SK-N-SH (cell line): ENCODE results near the gene ELF5. TPM values are rescaled to one million over a fixed set of nuclear protein-coding genes. Genes with fewer than 3 reads are reported as not detected.

Experiments used
- CTCF ChIA-PET: fragments of 300-600, 350-600 bp; formaldehyde crosslinking; extraction: SDS; loops from one replicate; lab custom pipeline; 2021; lab: Yijun Ruan, JAX
- POLR2A ChIA-PET: fragments of 350-600 bp; sonication (Branson Sonifier 250); formaldehyde crosslinking; extraction: SDS; loops from one replicate; lab custom pipeline; 2020; ENCODE audit warnings: antibody characterized with exemption, inconsistent platforms; lab: Yijun Ruan, JAX
- DNase-seq: peaks from one replicate; pipeline ENCODE4 v3.0.0; 2012
- H2AFZ ChIP-seq: fragments of 200-600 bp; sonication (generic); 2 replicates; pipeline ENCODE4 v1.8.1; 2016; ENCODE audit warnings: antibody characterized with exemption, mild to moderate bottlenecking, low read depth
- H3F3A ChIP-seq: fragments of 200-600 bp; sonication (generic); replicated peaks from 2 replicates; pipeline ENCODE3; 2016; ENCODE audit warnings: antibody characterized with exemption, mild to moderate bottlenecking; ENCODE audit not compliant: insufficient read depth
- H3K27ac ChIP-seq, 2 experiments: fragments of 200-500 bp in 1 of 2; fragments of 200-600 bp in 1 of 2; sonication (Bioruptor generic) in 1 of 2; sonication (generic), shearing (Covaris generic) in 1 of 2; 2 replicates each; pipeline versions ENCODE4 v1.5.1 to v1.6.1; 2014 to 2016; ENCODE audit warnings: low read depth in 2 of 2, inconsistent platforms in 1 of 2, low read length in 1 of 2, mild to moderate bottlenecking in 1 of 2, mixed read lengths in 1 of 2
- H3K27me3 ChIP-seq: fragments of 200-600 bp; sonication (generic), shearing (Covaris generic); 2 replicates; pipeline ENCODE4 v1.6.1; 2016; ENCODE audit warnings: mixed run types; ENCODE audit not compliant: insufficient read depth
- H3K36me3 ChIP-seq, 2 experiments: fragments of 200-500 bp in 1 of 2; fragments of 200-600 bp in 1 of 2; sonication (Bioruptor generic) in 1 of 2; sonication (generic) in 1 of 2; replicated peaks in 1 of 2; 2 replicates each; pipeline versions ENCODE3 to v1.5.1; 2014 to 2016; ENCODE audit warnings: low read length in 1 of 2, mild to moderate bottlenecking in 1 of 2; ENCODE audit not compliant: insufficient read depth in 2 of 2, control insufficient read depth in 1 of 2
- H3K4me1 ChIP-seq, 2 experiments: fragments of 200-500 bp in 1 of 2; fragments of 200-600 bp in 1 of 2; sonication (Bioruptor generic) in 1 of 2; sonication (generic), shearing (Covaris generic) in 1 of 2; 2 replicates each; pipeline versions ENCODE4 v1.5.1 to v1.6.1; 2014 to 2016; ENCODE audit warnings: low read depth in 1 of 2, low read length in 1 of 2, mixed run types in 1 of 2; ENCODE audit not compliant: insufficient read depth in 2 of 2, control insufficient read depth in 1 of 2
- H3K4me2 ChIP-seq: fragments of 200-600 bp; sonication (generic), shearing (Covaris generic); 2 replicates; pipeline ENCODE4 v1.6.1; 2017; ENCODE audit warnings: mixed run types
- H3K4me3 ChIP-seq, 2 experiments: fragments of 200-500 bp in 1 of 2; fragments of 200-600 bp in 1 of 2; sonication (Bioruptor generic) in 1 of 2; sonication (generic), shearing (Covaris generic) in 1 of 2; 2 replicates each; pipeline versions ENCODE4 v1.5.1 to v1.8.1; 2014 to 2016; ENCODE audit warnings: low read depth in 2 of 2, inconsistent platforms in 1 of 2, low read length in 1 of 2, mild to moderate bottlenecking in 1 of 2, mixed read lengths in 1 of 2, moderate library complexity in 1 of 2
- H3K79me2 ChIP-seq: fragments of 200-600 bp; sonication (generic); 2 replicates; pipeline ENCODE4 v1.8.1; 2017; ENCODE audit warnings: mild to moderate bottlenecking; ENCODE audit not compliant: insufficient read depth
- H3K9ac ChIP-seq: fragments of 200-600 bp; sonication (generic); 2 replicates; pipeline ENCODE4 v1.6.1; 2017; ENCODE audit warnings: mixed run types
- H3K9me2 ChIP-seq: fragments of 200-600 bp; sonication (generic); 2 replicates; pipeline ENCODE4 v1.6.1; 2017; ENCODE audit warnings: mixed run types
- H3K9me3 ChIP-seq: fragments of 200-600 bp; sonication (generic); 2 replicates; pipeline ENCODE4 v1.6.1; 2017; ENCODE audit warnings: mixed run types, mild to moderate bottlenecking, moderate library complexity
- H4K20me1 ChIP-seq: fragments of 200-600 bp; sonication (generic); 2 replicates; pipeline ENCODE4 v1.6.1; 2017; ENCODE audit warnings: mild to moderate bottlenecking, mixed run types; ENCODE audit not compliant: insufficient read depth
- CHD2 ChIP-seq: fragments of 150-350 bp; IDR thresholded peaks from 2 replicates; pipeline ENCODE4 v1.6.1; 2018; ENCODE audit warnings: low read length; ENCODE audit not compliant: partially characterized antibody
- ELF1 ChIP-seq: IDR thresholded peaks from 2 replicates; pipeline ENCODE4 v1.4.0; 2012
- EP300 ChIP-seq, 2 experiments: IDR thresholded peaks; 2 replicates each; pipeline versions ENCODE4 v1.4.0 to v1.6.1; 2012; ENCODE audit warnings: borderline replicate concordance in 1 of 2, low read depth in 1 of 2, low read length in 1 of 2
- FOSL2 ChIP-seq: IDR thresholded peaks from 2 replicates; pipeline ENCODE4 v1.4.0; 2012; ENCODE audit warnings: low read depth, mild to moderate bottlenecking, moderate library complexity, borderline replicate concordance
- GATA2 ChIP-seq: sonication (generic); formaldehyde crosslinking; IDR thresholded peaks from 2 replicates; pipeline ENCODE4 v1.5.0; 2020; ENCODE audit warnings: mild to moderate bottlenecking, missing genetic modification reagents
- IRF3 ChIP-seq: fragments of 150-350 bp; IDR thresholded peaks from 2 replicates; pipeline ENCODE4 v1.6.1; 2016; ENCODE audit warnings: mild to moderate bottlenecking, low read depth, low read length
- JUND ChIP-seq: IDR thresholded peaks from 2 replicates; pipeline ENCODE4 v1.4.0; 2012
- MXI1 ChIP-seq: IDR thresholded peaks from 2 replicates; pipeline ENCODE4 v1.6.1; 2012; ENCODE audit warnings: mild to moderate bottlenecking, low read depth, low read length, improper control_type of control experiment
- PBX3 ChIP-seq: IDR thresholded peaks from 2 replicates; pipeline ENCODE4; 2012
- RAD21 ChIP-seq: IDR thresholded peaks from 2 replicates; pipeline ENCODE4 v1.6.1; 2012; ENCODE audit warnings: mild to moderate bottlenecking, low read length
- REST ChIP-seq: IDR thresholded peaks from 2 replicates; pipeline ENCODE4 v1.6.1; 2012; ENCODE audit warnings: mild to moderate bottlenecking, low read depth, low read length, moderate library complexity
- RFX5 ChIP-seq: IDR thresholded peaks from 2 replicates; pipeline ENCODE4 v1.6.1; 2012; ENCODE audit warnings: mild to moderate bottlenecking, improper control_type of control experiment, low read length
- RXRA ChIP-seq: IDR thresholded peaks from 2 replicates; pipeline ENCODE4 v1.4.0; 2012; ENCODE audit warnings: low read depth, mild to moderate bottlenecking, borderline replicate concordance
- SMC3 ChIP-seq: IDR thresholded peaks from 2 replicates; pipeline ENCODE4 v1.6.1; 2012; ENCODE audit warnings: low read depth, low read length, improper control_type of control experiment
- TAF1 ChIP-seq: IDR thresholded peaks from 2 replicates; pipeline ENCODE4 v1.6.1; 2012; ENCODE audit warnings: low read depth, mild to moderate bottlenecking, low read length, moderate library complexity, borderline replicate concordance
- TCF12 ChIP-seq: IDR thresholded peaks from 2 replicates; pipeline ENCODE4 v1.4.0; 2012
- TEAD4 ChIP-seq: IDR thresholded peaks from 2 replicates; pipeline ENCODE4 v1.4.0; 2012; ENCODE audit warnings: mild to moderate bottlenecking, borderline replicate concordance; ENCODE audit not compliant: insufficient read depth
- USF2 ChIP-seq: fragments of 150-350 bp; IDR thresholded peaks from 2 replicates; pipeline ENCODE4 v1.6.1; 2017; ENCODE audit warnings: antibody characterized with exemption, low read length, low read depth, borderline replicate concordance
- WGBS: methylation state at CpG from one replicate; pipeline ENCODE4 v1.1.6; 2017; ENCODE audit warnings: low lambda C conversion rate; 5-methylcytosine and 5-hydroxymethylcytosine counted together
- polyA plus RNA-seq, 3 experiments: library from polyadenylated mRNA; depleted of rRNA; stranded (reverse); fragments of >200 nt; gene quantifications; 2 replicates each; pipeline ENCODE4 v1.2.3, GENCODE V29; 2012

Gene ELF5
- polyA plus RNA-seq, 1 of the 3 experiments (the other 2 are of a cell fraction), result not detected

- TF ChIP-seq IRF3 (no peak), RXRA (no peak), MXI1 (no peak)
Measured at GRCh38 chr11:34549271-34549670, 35.7 kb upstream of the ELF5 start (continued).

GRCh38 chr11:34548278-34548677 is 34.7 kb upstream of the ELF5 start:
- Histone ChIP-seq H3K9me3 (no peaks in the 10 kb centered on the region), H4K20me1 (no peaks in the 10 kb centered on the region), H3K79me2 (no peaks in the 10 kb centered on the region), H3K9me2 (no peaks in the 10 kb centered on the region), H3K27ac (no peak overlapping the region), H3K4me1 (no peaks in the 10 kb centered on the region), H3K9ac (no peak overlapping the region), H3K27me3 (peaks cover 23% of the 10 kb centered on the region; the same call in 1 of the 2 replicates), H2AFZ (no peak overlapping the region), H3K36me3 (no peaks in the 10 kb centered on the region), H3K4me3 (no peak overlapping the region), H3K4me2 (no peak overlapping the region), H3F3A (no peaks in the 10 kb centered on the region)
- TF ChIP-seq RAD21, result no peak
- no peak for TF ChIP-seq TAF1
- no peak for TF ChIP-seq ELF1
- no peak for TF ChIP-seq EP300 (IDR thresholded peaks at IDR 0.05; ENCODE audit: borderline replicate concordance in 1 of 2, low read depth in 1 of 2, low read length in 1 of 2)
- TF ChIP-seq RFX5, result no peak
- no peak for TF ChIP-seq TCF12
- TF ChIP-seq CHD2, result no peak
- no peak for TF ChIP-seq FOSL2
- no peak for TF ChIP-seq IRF3
- TF ChIP-seq TEAD4, result no peak
- no peak for TF ChIP-seq PBX3
- no peak for TF ChIP-seq JUND
- no peak for TF ChIP-seq GATA2
- TF ChIP-seq REST, result no peak
- no peak for TF ChIP-seq USF2
- TF ChIP-seq SMC3, result no peak
- POLR2A ChIA-PET, result no interaction called here
- DNase-seq, result no peak
- CTCF ChIA-PET, result no interaction called here
- WGBS, result 55% methylated on average over 3 of the region's 4 CpGs
